MCF 10A (cell line): ENCODE results near the gene GBGT1. TPM values are rescaled to one million over a fixed set of nuclear protein-coding genes. Genes with fewer than 3 reads are reported as not detected.

Experiments
- BruUV-seq: library from RNA; stranded (reverse); fragments of 400-500 nt; replicated peaks from 2 replicates; lab custom pipeline; 2021; lab: Mats Ljungman, UMichigan
- CTCF ChIA-PET: fragments of 300-600 bp; sonication (Branson Sonifier 250); formaldehyde crosslinking; extraction: SDS; loops from one replicate; lab custom pipeline; 2021; ENCODE audit warnings: antibody characterized with exemption, inconsistent platforms; lab: Yijun Ruan, JAX
- POLR2A ChIA-PET: fragments of 300-600, 350-650 bp; sonication (Branson Sonifier 250); formaldehyde crosslinking; extraction: SDS; loops from one replicate; lab custom pipeline; 2020; ENCODE audit warnings: antibody characterized with exemption, inconsistent platforms; lab: Yijun Ruan, JAX
- DNase-seq: peaks from one replicate; pipeline ENCODE4 v3.0.0-alpha.2; 2018; ENCODE audit not compliant: unreplicated experiment
- H3K27ac Mint-ChIP-seq: one replicate; pipeline ENCODE4 v1.8.0; 2022; ENCODE audit warnings: mild to moderate bottlenecking, low read depth, mixed read lengths; ENCODE audit not compliant: unreplicated experiment
- H3K27me3 Mint-ChIP-seq: one replicate; pipeline ENCODE4 v1.8.0; 2022; ENCODE audit warnings: mixed read lengths; ENCODE audit not compliant: insufficient read depth, unreplicated experiment
- H3K36me3 Mint-ChIP-seq: one replicate; pipeline ENCODE4 v1.8.0; 2022; ENCODE audit warnings: mild to moderate bottlenecking, moderate library complexity, mixed read lengths; ENCODE audit not compliant: insufficient read depth, unreplicated experiment
- H3K4me1 Mint-ChIP-seq: one replicate; pipeline ENCODE4 v1.8.0; 2022; ENCODE audit warnings: mixed read lengths; ENCODE audit not compliant: insufficient read depth, unreplicated experiment
- H3K4me3 Mint-ChIP-seq: one replicate; pipeline ENCODE4 v1.8.0; 2022; ENCODE audit warnings: mild to moderate bottlenecking, moderate library complexity, mixed read lengths; ENCODE audit not compliant: unreplicated experiment
- H3K9me3 Mint-ChIP-seq: one replicate; pipeline ENCODE4 v1.8.0; 2022; ENCODE audit warnings: mixed read lengths; ENCODE audit not compliant: unreplicated experiment
- CTCF ChIP-seq: fragments of 200-600 bp; IDR thresholded peaks from one replicate; pipeline ENCODE4 v1.8.0; 2022; ENCODE audit warnings: antibody characterized with exemption, mild to moderate bottlenecking; ENCODE audit not compliant: unreplicated experiment
- intact Hi-C: fragments of 100-400 bp; cut with micrococcal nuclease; formaldehyde crosslinking; loops from 2 replicates; pipeline ENCODE4 v1.14.1; 2022
- total RNA-seq: library from RNA; stranded (reverse); gene quantifications from 2 replicates; pipeline ENCODE4 v1.2.3, GENCODE V29; 2022

GBGT1 gene
- total RNA-seq, 1 experiment from 2014 or later: not detected

GRCh38 chr9:133143639-133144141 is 20.0 kb downstream of the GBGT1 start:
- intact Hi-C loops: loop anchor here (1.0 kb wide), 1 partner anchor 95 kb away; no protein-coding TSS in a partner anchor
- no peaks in the 10 kb centered on the region for H3K36me3 Mint-ChIP-seq
- CTCF ChIA-PET: interaction anchor here (0.6 to 8.8 kb wide), 33 partner anchors 10 to 1125 kb away, joined by 3 to 183 read pairs (median 5); no protein-coding TSS in a partner anchor
- H3K4me3 Mint-ChIP-seq: no peak overlapping the region
- no peak overlapping the region for H3K27ac Mint-ChIP-seq
- no peak for TF ChIP-seq CTCF
- POLR2A ChIA-PET: interaction anchor here (0.6 to 2.0 kb wide), 11 partner anchors 8 to 617 kb away, joined by 3 to 12 read pairs (median 4); partner anchors contain the start of gene GTF3C5
- H3K9me3 Mint-ChIP-seq: no peaks in the 10 kb centered on the region
- peaks cover 24% of the 10 kb centered on the region for H3K4me1 Mint-ChIP-seq
- DNase-seq: no peak
- BruUV-seq: no TSS peak
- no peaks in the 10 kb centered on the region for H3K27me3 Mint-ChIP-seq

- H3K27me3 Mint-ChIP-seq: no peaks in the 10 kb centered on the region
- H3K4me3 Mint-ChIP-seq: no peak overlapping the region
- no peak for TF ChIP-seq CTCF
- no peaks in the 10 kb centered on the region for H3K9me3 Mint-ChIP-seq
- ChIA-PET CTCF (interaction anchor here (0.6 to 8.8 kb wide), 17 partner anchors 9 to 1733 kb away, joined by 3 to 183 read pairs (median 6); no protein-coding TSS in a partner anchor), POLR2A (interaction anchor here (0.6 to 2.0 kb wide), 5 partner anchors 7 to 163 kb away, joined by 3 to 12 read pairs (median 4); no protein-coding TSS in a partner anchor)
- no peaks in the 10 kb centered on the region for H3K36me3 Mint-ChIP-seq
- no peak for DNase-seq
- no peak overlapping the region for H3K27ac Mint-ChIP-seq
- intact Hi-C loops: no loop called here
- no TSS peak for BruUV-seq
- peaks cover 18% of the 10 kb centered on the region for H3K4me1 Mint-ChIP-seq
Measured at GRCh38 chr9:133142684-133143622, 20.8 kb downstream of the GBGT1 start.

- Mint-ChIP-seq H3K4me3 (no peak overlapping the region), H3K27me3 (no peaks in the 10 kb centered on the region), H3K36me3 (no peaks in the 10 kb centered on the region), H3K4me1 (peaks cover 8% of the 10 kb centered on the region), H3K9me3 (no peaks in the 10 kb centered on the region), H3K27ac (no peak overlapping the region)
- ChIA-PET CTCF (interaction anchor here (0.6 to 7.9 kb wide), 4 partner anchors 8 to 1732 kb away, joined by 3 to 119 read pairs (median 9); no protein-coding TSS in a partner anchor), POLR2A (interaction anchor here (1.9 kb wide), 1 partner anchor 8 kb away, joined by 7 read pairs; no protein-coding TSS in a partner anchor)
- intact Hi-C loops: no loop called here
- no peak for DNase-seq
- no TSS peak for BruUV-seq
- no peak for TF ChIP-seq CTCF
Measured at GRCh38 chr9:133141833-133142595, 21.7 kb downstream of the GBGT1 start.
